ENCODE results near the gene FUT8.

Gene FUT8

DNA sequence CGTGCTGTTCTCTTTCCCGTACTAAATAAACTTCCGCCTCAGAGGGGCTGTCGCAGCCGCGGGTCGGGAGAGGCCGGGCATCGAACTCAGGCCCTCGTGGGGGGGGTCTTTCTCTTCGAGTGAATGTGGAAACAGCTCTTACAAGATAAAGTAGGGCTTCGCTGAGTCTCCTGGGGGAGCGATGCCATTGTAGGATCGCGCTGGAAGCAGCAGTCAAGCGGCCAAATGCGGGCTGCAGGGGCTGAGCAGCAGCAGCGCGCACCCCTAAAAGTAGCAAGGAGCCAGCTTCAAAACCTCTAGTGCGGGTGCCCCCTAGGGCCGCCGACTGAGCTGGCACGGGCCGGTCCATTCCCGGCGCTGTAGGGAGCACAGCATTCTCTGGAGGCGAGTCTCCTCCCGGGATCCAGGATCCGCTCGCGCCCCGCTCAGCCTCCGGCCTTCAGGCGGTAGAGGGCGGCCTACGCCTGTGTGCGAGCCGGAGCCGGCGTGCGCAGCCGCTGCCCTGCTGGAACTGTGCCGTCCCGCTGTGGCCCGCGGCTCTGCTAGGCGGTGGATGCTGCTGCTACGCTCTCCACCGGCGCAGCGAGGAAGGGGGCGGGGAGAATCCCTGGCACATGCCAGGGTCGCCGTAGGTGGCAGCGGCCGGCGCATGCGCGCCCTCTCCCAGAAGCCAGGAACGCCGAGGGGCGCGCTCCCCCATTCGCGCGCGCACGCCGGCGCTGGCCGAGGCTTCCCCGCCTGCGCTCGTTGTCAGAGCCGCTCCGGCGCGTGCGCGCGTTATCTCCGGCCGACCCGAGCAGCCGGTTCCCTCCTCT lies at the start of gene FUT8:
TSS of gene FUT8 (plus strand) at position 699 of the 815 bp plus-strand sequence. CDS start 148,834 bp downstream, outside the sequence.
- peak; percentile 90 for DNase-seq

DNA sequence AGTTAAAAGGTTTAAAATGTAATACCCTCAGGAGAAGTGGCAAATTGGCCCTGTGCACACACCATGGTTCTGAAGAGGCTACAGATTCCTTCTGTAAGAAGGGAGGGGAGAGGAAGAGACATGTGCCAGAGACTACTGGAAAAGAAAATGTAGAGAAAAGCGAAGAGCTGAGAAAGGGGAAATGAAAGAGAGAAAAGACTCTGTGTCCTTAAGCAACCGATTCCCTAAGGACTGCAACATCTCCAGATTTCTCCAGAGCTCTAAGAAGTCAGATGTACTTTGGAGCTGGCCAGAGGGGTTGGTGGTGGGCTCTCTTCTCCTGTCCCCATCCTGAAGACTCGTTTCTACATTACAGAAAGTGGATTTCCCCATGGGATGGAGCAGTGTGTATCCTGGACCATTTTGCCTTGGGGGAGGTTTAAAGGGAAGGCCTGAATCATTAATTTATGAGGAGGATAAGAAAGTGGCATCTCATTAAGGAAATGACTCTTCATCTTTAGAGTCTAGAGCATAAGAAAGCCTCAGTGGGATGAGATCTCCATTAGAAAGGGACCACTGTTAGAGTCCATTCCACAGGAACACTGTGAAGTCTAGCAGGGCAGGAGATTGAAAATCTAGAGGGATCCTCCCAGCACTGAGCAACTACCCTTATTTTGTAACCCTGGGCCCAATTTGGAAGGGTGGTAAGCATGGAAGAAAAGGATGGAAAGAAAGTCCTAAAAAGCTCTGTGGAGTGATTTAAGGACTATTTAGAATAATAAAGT lies 45.5 kb upstream of the FUT8 start:
- DNase-seq = no peak

DNA sequence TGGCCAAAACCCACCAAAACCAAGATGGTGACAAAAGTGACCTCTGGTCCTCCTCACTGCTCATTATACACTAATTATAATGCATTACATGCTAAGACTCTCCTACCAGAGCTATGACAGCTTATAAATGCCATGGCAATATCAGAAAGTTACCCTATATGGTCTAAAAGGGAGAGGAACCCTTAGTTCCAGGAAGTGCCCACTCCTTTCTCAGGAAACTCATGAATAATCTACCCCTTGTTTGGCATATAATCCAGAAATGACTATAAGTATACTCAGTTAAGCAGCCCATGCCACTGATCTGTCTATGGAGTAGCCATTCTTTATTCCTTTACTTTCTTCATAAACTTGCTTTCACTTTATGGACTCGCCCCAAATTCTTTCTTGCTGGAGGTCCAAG lies 43.0 kb upstream of the FUT8 start:
- no peak for DNase-seq

DNA sequence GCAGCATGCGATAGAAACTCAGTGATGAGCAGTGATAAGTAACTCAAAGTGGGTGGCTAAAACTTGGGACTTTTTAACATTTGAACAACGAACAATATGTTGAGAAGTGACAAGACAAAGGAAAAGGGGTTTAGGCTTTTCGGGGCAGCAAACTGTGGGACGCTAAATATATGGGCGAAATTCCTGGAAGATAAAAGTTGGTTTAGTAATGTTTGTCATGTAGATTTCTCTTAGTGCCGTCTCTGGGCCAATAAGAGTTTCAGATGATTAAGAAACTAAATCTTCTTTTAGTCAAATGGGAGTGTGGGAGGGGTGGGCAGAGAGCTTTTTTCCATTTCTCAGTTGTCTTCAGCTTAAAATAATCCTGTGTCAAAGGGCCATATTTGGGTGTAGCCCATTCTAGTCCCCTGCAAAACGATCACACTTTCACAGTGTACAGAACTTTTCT lies 41.7 kb upstream of the FUT8 start:
- DNase-seq = no peak

DNA sequence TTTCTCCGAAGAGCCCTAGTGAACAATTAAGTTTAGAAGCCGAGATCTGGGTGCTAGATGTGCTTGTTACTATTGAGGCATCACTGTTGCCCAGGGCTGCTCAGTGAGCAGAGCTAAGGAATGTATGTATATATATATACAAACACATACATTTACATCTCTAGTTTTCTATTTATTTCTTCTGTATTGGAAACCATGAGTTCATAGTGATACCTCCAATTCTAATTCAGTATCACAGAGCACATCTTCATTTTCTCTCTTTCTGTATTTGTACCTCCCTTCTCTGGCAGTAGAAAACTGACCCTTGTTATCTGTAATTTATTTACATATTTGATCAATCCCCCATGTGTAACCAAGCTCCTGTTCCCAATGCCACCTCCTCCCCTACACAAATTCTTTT lies 40.7 kb upstream of the FUT8 start:
- no peak for DNase-seq

DNA sequence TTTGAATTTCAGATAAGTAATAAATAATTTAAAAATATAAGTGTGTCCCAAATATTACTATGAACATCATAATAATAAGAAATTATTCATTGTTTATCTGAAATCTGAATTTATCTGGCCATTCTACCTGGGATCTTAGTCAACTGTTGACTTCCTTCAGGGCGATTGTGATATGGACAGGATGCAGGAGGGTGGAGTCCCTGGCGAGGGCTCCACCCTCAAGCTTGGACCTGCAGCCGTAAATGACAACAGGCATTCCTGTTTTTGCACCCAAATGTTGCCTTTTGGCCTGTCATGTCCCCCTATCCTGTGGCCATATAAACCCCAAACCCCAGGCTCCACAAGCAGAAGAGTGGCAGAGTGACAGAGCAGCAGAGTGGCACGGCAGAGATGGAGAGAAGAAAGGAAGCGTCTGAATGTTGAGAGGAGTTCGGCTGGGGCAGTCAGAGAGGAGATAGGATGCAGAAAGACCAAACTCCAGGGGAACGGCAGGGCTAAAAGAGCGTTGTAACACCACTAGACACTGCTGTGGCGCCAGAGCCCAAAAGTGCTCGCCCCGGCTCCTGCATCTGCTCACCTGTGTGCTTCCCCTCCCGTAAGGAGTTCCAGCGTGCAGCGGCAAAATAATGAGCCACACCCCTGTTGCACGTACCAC lies 39.4 kb upstream of the FUT8 start:
- no peak for DNase-seq

DNA sequence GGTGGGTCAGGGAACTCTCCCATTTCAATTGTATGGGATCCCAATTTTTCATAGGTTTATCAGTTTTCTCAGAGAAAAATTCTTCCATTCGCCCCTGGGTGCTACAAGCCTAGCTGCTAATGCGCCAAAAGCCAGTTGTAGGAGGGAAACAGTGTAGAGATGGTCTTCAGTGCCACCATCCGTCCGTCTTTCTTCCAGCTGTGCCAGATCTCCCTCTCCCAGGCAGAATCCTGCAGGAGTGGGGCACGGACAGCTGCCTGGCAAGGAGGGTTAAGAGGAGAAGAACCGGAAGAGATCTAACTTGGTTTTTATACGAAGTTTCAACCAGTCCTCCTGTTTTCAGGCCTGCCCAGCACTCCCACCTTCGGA lies 38.9 kb upstream of the FUT8 start:
- DNase-seq = no peak

DNA sequence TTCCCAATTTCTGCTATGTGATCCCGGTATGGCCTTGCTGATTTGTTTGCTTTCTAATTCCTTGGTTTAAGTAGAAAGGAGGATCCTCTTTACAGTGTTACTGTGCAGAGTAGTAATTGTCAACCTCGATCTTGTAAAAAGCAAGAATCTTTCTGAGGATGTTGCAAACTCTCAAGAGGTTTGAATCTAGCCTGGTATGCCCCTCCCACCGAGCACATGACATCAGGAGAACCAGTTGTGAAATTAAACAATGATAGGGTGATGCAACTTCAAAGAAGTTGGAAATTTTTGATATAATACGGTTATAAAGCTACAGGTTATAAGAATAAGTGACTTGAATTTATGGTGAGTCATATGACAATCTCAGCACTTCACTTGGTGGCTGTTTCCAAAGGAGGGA lies 35.0 kb upstream of the FUT8 start:
- DNase-seq = no peak

DNA sequence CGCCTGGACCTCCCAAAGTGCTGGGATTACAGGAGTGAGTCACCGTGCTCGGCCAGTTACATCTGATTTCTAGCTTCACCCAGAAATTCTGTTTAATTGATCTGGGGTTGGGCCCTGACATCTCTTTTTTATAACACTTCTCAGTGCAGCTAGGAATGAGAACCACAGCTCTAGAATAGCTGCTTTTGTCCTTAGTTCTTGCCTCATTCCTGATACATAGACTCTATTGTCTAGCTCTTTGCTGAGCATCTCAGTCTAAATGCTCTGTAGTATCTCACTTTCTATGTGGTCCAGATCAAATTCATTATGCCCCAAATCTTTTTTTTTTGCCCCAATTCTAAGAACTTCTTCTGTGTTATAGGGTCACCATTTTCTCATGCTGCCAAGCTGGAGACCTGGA lies 29.9 kb upstream of the FUT8 start:
- DNase-seq = no peak

DNA sequence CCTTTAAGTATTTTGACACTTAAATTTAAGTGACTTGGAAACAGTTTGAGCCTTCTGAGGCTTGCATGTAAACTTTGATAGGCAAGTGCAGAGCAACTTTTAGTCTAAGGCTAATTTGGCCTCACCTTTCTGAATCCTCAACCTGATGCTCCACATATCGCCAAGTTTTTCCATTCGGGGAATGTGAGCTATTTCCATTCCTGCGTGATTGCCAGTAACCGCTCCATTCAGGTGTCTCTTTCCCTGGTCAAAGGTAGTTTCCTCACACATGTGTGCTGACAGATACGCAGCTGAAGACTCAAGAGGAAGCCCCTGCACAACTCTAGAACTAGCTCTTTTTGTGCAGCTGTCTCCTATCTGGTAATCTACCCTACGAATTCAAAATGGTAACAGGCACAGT lies 25.4 kb upstream of the FUT8 start:
- no peak for DNase-seq

DNA sequence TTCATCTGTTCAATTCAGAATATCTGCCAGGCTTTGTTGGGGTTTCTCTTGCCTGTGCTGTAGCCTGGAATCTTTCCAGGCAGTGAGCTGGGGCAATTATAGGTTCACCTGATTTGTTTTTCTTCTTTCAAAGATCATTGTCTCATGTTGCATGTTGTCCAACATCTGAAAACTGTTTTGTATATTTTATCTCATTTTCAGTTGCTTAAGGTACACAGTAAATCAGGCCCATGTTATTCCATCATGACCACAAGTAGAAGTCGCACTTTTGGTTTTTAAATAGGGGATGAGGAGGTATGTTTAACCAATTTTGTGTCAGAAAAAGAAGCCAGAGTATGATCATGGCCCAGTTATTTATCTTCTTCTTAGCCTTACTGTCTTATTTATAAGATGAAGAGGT lies 24.9 kb upstream of the FUT8 start:
- DNase-seq = no peak

DNA sequence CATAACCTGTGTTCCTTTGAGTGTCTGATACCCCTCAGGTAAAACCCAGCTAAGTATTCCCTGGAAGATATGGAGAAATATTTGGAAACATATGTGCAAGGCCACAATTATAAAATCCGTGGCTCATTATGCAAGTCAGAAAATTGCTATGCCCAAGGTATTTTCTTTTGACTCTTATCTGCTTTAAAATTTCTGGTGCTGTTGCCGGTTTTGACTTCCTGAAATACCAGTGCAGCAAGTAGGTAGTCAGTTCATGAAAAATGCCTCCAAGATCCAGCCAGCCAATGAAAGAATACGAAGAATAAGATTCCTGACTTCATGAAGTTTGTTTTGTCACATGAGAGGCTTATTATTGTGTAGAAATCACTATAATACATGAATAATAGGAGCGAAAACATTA lies 20.2 kb upstream of the FUT8 start:
- DNase-seq = no peak

DNA sequence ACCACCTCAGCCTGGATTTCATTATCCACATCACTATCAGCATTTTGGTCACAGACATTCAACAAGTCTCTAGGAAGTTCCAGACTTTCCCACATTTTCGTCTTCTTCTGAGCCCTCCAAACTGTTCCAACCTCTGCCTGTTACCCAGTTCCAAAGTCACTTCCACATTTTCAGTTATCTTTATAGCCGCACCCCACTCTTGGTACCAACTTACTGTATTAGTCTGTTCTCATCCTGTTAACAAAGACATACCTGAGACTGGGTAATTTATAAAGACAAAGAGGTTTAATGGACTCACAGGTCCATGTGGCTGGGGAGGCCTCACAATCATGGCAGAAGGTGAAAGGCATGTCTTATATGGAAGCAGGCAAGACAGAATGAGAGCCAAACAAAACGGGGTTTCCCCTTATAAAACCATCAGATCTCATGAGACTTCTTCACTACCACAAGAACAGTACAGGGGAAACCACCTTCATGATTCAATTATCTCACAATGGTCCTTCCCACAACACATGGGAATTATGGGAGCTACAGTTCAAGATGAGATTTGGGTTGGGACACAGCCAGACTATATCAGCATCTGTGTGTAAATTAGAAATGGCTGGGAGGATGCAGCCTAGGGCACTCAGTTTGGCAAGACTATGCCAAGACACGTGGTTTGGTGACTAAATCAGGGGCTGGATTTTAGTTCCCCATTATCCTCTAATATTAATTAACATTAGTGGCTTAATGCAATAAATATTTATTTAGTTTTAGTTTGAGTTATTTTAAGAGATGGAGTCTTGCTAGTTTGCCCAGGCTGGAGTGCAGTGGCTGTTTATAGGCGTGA lies 16.2 kb upstream of the FUT8 start:
- no peak for DNase-seq

DNA sequence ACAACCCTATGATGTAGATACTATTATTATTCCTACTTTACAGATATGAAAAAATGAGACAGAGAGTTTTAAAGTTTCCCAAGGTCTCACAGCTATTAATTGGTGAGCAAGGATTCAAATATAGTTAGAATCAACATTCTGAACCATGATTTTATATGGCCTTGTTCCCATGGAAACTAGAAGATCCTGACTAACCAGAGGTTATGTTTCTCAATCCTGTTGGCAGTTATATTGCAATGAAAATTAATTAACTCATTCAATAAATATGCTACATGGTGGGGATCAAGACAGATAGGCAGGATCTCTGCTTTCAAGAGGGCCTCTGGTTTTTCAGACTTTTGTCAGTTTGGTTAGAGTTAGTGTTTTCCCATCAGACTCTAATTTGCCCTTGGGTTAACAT lies 9.3 kb upstream of the FUT8 start:
- DNase-seq = no peak

DNA sequence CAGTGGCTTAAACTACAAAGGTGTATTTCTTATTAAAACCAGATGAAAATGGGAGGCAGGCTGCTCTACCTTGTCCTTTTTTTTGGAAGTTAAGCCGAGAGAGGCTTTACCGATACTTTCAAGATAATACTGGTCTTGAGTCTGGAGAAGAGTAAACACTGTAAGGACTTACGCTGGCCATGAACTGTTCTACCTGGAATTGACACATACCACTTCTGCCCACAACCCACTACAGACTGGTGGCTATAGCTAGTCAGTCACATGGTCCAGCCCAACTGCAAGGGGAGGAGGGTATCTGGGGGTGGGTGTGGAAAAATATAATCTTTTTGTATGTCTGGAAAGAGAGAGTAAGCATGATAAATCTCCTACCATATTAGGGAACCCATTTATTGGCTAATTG lies 4.4 kb upstream of the FUT8 start:
- DNase-seq = no peak

DNA sequence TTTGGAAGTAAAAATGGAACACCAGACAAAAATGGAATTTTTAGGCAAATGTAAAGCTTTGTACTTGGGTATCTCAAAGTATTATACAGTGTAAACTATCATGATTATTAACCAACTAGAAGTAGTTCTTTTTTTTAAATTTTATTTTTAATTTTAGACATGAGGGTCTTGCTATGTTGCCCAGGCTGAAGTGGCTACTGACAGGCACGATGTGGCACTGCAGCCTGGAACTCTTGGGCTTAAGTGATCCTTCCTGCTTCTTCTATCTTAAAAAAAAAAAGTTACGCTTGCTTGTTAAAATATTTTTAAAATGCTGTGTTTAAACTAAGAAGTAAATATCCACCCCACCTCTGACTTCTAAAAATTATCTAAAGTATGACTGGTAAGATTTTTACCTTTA lies 1.9 kb upstream of the FUT8 start:
- no peak for DNase-seq

DNA sequence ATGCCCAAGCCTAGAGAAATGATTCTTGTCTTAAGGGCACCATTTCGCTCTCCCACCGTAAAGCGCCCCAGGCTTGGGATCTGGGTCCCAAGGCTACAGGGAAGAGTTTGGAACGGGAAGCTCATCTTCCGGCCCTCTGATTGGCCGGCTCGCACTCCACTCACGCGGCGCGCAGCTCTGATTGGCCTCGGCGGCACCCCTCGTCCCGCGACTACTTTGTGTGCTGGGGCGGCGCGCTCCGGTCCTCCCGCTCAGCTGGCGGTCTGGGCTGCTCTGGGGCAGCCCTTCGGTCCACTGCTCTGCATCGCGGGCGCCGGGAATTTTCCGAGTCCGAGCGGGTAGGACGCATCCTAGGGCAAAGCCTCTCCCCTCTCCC lies 886 bp upstream of the FUT8 start:
- peak; percentile 65 for DNase-seq

DNA sequence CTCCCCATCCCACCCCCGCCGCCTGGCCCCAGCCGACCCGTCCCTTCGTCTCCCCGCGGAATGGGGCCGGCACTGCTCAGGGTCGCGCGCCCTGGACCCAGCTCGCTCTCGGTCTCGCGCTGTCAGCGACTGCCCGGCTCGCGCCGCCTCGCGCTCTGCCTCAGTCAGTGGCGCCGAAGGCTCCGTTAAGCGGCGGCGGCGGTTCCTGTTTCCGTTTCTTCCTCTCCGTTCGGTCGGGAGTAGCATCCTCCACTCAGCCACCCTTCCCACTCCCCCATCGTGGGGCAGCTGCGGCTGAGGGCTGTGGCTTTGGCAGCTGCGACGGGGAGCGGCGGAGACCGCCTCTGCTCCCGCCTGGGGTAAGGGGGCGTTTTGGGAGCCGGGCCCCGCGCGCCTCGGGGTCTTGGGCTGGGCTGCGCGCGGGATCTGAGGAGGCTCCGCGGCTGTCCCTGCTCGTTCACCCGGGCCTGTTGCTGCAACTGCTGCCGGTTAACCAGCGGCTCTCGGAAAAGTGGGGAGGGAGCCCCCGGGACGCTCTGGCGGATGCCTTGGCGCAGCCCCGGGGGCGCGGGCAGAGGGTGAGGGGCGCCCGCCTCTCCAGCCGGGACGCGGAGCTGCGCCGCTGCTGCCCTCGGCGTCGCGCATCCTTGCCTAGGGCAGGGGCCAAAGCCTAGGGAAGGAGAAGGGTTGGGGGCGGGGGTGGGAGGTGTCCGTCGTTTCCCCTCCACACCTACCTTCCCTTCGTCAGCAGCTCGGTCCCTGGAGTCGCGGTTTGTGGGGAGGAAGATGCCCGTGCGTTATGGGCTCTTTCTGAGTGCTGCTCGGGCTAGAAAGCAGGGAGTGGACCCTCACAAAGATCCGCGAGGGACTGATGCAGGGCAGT lies 567 bp downstream of the FUT8 start:
- peak; percentile 5 for DNase-seq

DNA sequence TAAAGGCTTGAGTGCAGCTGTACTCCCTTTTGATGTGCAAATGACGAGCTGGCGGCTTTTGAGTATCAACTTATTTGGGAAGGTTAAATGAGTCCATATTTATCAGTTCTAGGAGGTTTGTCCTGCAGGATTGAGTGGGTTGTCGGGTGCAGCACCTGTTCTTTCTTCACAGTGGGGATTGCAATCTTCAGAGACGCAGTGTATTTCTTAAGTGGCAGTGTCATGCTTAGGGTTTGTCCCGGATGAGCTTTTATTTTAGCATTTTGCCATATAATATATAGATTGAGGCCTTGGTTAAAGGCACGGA lies 1.2 kb downstream of the FUT8 start:
- no peak for DNase-seq

DNA sequence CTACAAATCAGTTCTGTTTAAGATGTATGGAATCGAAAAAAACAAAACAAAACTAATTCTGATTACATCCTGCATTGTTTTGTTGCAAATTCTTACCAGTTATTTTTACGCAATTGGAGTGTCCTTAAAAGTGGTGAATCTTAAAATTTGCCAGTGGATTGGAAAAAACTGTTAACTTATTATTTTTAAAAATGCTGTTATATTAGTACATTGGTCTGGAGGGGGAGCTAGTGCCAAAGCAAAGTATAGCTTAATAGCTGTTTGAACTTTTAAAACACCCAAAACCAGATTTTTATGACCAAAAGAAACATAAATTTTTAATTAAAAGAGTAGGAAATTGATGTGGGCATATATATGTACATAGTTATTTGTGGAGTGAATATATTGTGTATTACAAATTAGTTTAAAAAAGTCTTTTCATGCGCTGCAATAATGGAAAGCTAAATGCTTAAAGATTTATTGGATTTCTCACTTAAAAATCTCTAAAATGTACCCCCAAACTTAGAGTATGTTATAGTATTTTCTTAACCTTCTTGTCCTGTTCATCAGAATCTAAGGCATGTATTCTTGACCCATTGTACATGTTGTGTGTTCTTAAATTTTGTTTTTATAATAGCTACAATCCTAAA lies 2.5 kb downstream of the FUT8 start:
- no peak for DNase-seq

DNA sequence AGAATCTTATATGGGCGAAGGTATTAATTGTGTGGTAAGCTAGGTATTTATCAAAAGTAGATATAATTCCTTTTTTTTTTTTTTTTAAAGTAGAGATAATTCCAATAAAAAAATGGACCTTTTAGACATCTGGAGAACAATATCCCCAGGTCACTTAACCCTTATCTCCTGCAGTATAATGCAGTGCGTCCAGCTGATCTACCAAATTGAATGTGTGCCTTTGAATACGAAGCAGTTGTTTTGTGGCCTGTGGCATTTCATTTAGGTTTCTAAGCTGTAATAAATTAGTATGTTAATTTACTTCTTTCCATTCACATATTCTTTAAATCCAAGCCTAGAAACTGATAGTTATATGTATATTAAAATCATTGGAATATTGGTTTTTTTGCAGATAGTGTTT lies 3.1 kb downstream of the FUT8 start:
- no peak for DNase-seq
